ENCODE measurements around the gene RAB27A. TPM values are rescaled to one million over a fixed set of nuclear protein-coding genes. Genes with fewer than 3 reads are reported as not detected.

RAB27A gene
- total and polyA plus RNA-seq, 2 of the 8 experiments (the other 6 are each of a cell fraction or from before 2014, with no cell fraction given), result 2.3 to 6.5 TPM

GRCh38 chr15:55195996-55196395, 93.6 kb downstream of the RAB27A start (continued):
- TF ChIP-seq USF2 (IDR thresholded peaks at IDR 0.05; ENCODE audit: low read length), result no peak
